Activated CD8-positive, alpha-beta T cell treated with anti-CD3 and anti-CD28 coated beads for 36 hours (primary cell): Measurements from ENCODE around the gene MAP6. TPM values are rescaled to one million over a fixed set of nuclear protein-coding genes. Genes with fewer than 3 reads are reported as not detected.

Source experiments
- ATAC-seq: fragments of 200-7000 bp; cut with Tn5 transposase; one replicate; pipeline ENCODE4 v1.10.0; 2021; ENCODE audit warnings: mild to moderate bottlenecking, moderate library complexity
- CTCF ChIA-PET: fragments of 350-600 bp; sonication (Branson Sonifier 250); formaldehyde crosslinking; loops from one replicate; lab custom pipeline; 2021; ENCODE audit warnings: antibody characterized with exemption; lab: Charles Lee
- POLR2A ChIA-PET: fragments of 350-600 bp; sonication (Branson Sonifier 250); formaldehyde crosslinking; loops from one replicate; lab custom pipeline; 2021; ENCODE audit warnings: antibody characterized with exemption; lab: Charles Lee
- DNase-seq: peaks from one replicate; pipeline ENCODE4 v3.0.0-alpha.2; 2020
- H3K27ac Mint-ChIP-seq: one replicate; pipeline ENCODE4 v1.8.0; 2021; ENCODE audit warnings: mild to moderate bottlenecking, mixed read lengths
- H3K27me3 Mint-ChIP-seq: one replicate; pipeline ENCODE4 v1.8.0; 2021; ENCODE audit warnings: mixed read lengths
- H3K36me3 Mint-ChIP-seq: one replicate; pipeline ENCODE4 v1.8.0; 2021; ENCODE audit warnings: low read depth, mixed read lengths
- H3K4me1 Mint-ChIP-seq: one replicate; pipeline ENCODE4 v1.8.0; 2021; ENCODE audit warnings: low read depth, mixed read lengths
- H3K4me3 Mint-ChIP-seq: one replicate; pipeline ENCODE4 v1.8.0; 2021; ENCODE audit warnings: mild to moderate bottlenecking, moderate library complexity, mixed read lengths
- H3K9me3 Mint-ChIP-seq: one replicate; pipeline ENCODE4 v1.8.0; 2021; ENCODE audit warnings: mixed read lengths
- intact Hi-C: fragments of 100-400 bp; cut with micrococcal nuclease; formaldehyde crosslinking; loops from one replicate; pipeline ENCODE4 v1.10.0; 2022
- total RNA-seq, 2 experiments: library from RNA; stranded (reverse); gene quantifications; one replicate each; pipeline ENCODE4 v1.2.3, GENCODE V29; 2021
- TF ChIP-seq, protein P1 (sequence below): fragments of 200-600 bp; IDR thresholded peaks from one replicate; pipeline ENCODE4 v1.8.0; 2022; ENCODE audit warnings: antibody characterized with exemption, mild to moderate bottlenecking

MAP6 gene
- total RNA-seq, 2 experiments from 2014 or later: not detected

DNA sequence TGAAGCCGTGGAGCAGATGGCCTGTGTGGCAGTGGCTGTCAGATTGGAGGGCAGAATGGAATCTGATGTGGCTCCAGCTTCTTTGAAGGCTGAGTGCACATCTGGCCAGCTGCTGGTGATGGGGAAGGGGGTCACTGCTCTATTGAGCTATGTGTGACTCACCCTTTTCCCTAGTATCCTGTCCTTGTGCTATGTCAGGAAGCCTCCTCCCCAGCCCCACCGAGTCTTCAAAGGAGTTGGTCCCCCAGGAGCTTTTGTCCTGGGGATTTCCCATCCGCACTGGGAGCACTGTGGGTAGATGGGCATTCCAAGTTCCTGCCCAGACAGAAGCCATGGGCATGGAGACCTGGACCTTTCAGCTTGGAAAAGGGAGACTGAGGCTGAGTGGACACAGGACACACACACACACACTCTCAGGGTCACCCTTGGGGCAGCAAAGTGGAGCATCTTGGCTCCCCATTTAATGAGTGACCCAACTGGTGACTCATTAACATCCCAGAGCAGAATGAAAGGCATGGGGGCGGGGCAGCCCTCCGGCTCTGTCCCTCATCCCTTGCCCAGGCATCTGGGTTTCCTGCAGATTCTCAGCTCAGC, 103.5 kb downstream of the MAP6 start:
- H3K4me3 Mint-ChIP-seq: no peak overlapping the region
- no peak overlapping the region for H3K27ac Mint-ChIP-seq
- DNase-seq (no peak), ATAC-seq (no peak)
- ChIA-PET POLR2A (interaction anchor here (1.0 to 1.4 kb wide), 3 partner anchors 12 to 28 kb away, joined by 3 to 4 read pairs (median 4); no protein-coding TSS in a partner anchor), CTCF (interaction anchor here (0.9 to 4.1 kb wide), 5 partner anchors 12 to 177 kb away, joined by 3 to 22 read pairs (median 3); no protein-coding TSS in a partner anchor)
- peaks cover 32% of the 10 kb centered on the region for H3K4me1 Mint-ChIP-seq
- H3K27me3 Mint-ChIP-seq: no peaks in the 10 kb centered on the region
- peaks cover 11% of the 10 kb centered on the region for H3K36me3 Mint-ChIP-seq
- intact Hi-C loops: no loop called here
- TF ChIP-seq, protein P1, sequence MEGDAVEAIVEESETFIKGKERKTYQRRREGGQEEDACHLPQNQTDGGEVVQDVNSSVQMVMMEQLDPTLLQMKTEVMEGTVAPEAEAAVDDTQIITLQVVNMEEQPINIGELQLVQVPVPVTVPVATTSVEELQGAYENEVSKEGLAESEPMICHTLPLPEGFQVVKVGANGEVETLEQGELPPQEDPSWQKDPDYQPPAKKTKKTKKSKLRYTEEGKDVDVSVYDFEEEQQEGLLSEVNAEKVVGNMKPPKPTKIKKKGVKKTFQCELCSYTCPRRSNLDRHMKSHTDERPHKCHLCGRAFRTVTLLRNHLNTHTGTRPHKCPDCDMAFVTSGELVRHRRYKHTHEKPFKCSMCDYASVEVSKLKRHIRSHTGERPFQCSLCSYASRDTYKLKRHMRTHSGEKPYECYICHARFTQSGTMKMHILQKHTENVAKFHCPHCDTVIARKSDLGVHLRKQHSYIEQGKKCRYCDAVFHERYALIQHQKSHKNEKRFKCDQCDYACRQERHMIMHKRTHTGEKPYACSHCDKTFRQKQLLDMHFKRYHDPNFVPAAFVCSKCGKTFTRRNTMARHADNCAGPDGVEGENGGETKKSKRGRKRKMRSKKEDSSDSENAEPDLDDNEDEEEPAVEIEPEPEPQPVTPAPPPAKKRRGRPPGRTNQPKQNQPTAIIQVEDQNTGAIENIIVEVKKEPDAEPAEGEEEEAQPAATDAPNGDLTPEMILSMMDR: no peak
- H3K9me3 Mint-ChIP-seq: no peaks in the 10 kb centered on the region

GRCh38 chr11:75563978-75564552, 104.8 kb downstream of the MAP6 start:
- Mint-ChIP-seq H3K4me1 (peaks cover 32% of the 10 kb centered on the region), H3K27ac (peak overlapping the region; percentile 99), H3K9me3 (no peaks in the 10 kb centered on the region), H3K36me3 (peaks cover 8% of the 10 kb centered on the region), H3K27me3 (no peaks in the 10 kb centered on the region), H3K4me3 (peak overlapping the region; percentile 100)
- POLR2A ChIA-PET: interaction anchor here (1.4 kb wide), 1 partner anchor 11 kb away, joined by 3 read pairs; no protein-coding TSS in a partner anchor
- intact Hi-C loops: no loop called here
- DNase-seq: no peak
- CTCF ChIA-PET: no interaction called here
- TF ChIP-seq, protein P1: no peak
- no peak for ATAC-seq

GRCh38 chr11:75563501-75563977, 105.3 kb downstream of the MAP6 start:
- TF ChIP-seq, protein P1: no peak
- H3K9me3 Mint-ChIP-seq: no peaks in the 10 kb centered on the region
- peaks cover 32% of the 10 kb centered on the region for H3K4me1 Mint-ChIP-seq
- H3K36me3 Mint-ChIP-seq: peaks cover 2% of the 10 kb centered on the region
- intact Hi-C loops: no loop called here
- H3K27me3 Mint-ChIP-seq: no peaks in the 10 kb centered on the region
- no peak for ATAC-seq
- DNase-seq: no peak
- peak overlapping the region; percentile 99 for H3K27ac Mint-ChIP-seq
- ChIA-PET CTCF (no interaction called here), POLR2A (no interaction called here)
- H3K4me3 Mint-ChIP-seq: peak overlapping the region; percentile 100

GRCh38 chr11:75562836-75563484, 105.9 kb downstream of the MAP6 start:
- H3K4me3 Mint-ChIP-seq: peak overlapping the region; percentile 100
- H3K4me1 Mint-ChIP-seq: peaks cover 32% of the 10 kb centered on the region
- H3K27me3 Mint-ChIP-seq: no peaks in the 10 kb centered on the region
- H3K36me3 Mint-ChIP-seq: no peaks in the 10 kb centered on the region
- TF ChIP-seq, protein P1: no peak
- H3K27ac Mint-ChIP-seq: peak overlapping the region; percentile 99
- H3K9me3 Mint-ChIP-seq: no peaks in the 10 kb centered on the region
- no peak for ATAC-seq
- ChIA-PET POLR2A (interaction anchor here (0.6 to 5.2 kb wide), 3 partner anchors 9 to 16 kb away, joined by 3 to 34 read pairs (median 6); no protein-coding TSS in a partner anchor), CTCF (interaction anchor here (1.0 to 1.9 kb wide), 3 partner anchors 13 to 32 kb away, joined by 3 to 7 read pairs (median 4); no protein-coding TSS in a partner anchor)
- intact Hi-C loops: no loop called here
- no peak for DNase-seq
